ENCODE data around the gene PCNP.
A peak's percentile ranks its signal among the peaks of the same experiment; 100 is the strongest.
"Not testable (repeated sequence)": the region's sequence is repeated elsewhere in the genome, so short reads cannot be mapped to it uniquely, and the experiment has no call there.

Gene PCNP

DNA sequence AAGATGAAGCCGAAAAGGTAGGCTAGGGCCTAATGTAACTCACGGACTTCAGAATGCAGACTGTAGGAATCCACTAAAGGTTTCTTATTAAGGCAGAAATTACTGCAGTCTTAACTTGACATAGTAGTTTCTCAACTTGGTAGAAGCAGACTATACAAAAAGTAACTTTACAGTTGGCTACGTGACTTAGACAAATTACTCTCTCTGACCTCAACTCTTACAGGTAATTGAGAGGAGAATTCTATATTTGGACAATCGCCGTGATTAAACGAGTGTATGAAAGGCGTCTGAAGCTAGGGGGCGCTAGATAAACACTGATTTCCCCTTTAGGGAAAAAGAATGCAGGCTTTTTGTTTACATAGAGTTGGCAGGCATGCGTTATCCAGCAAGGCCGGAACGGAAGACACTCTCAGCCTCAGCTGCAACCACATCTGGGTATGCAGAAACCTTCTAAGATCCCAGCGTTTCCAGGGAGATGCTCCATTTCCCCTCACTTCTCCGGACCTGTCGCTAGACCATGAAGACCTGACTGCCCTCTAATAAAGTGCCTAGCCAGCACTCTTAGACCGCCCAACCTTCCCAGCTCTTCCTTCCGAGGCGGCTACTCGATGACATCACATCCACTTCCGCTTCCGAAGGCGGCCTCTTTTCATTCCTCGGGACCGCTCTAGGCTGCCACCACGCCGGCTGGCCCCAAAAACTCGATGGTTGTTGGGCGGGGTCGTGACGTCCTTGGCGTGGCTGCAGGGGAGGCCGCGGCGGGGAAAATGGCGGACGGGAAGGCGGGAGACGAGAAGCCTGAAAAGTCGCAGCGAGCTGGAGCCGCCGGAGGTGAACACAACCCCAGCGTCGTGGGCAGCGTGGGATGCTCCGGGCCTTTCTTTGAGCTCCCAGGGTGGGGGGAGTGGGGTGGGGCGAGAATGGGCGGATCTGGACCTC lies at the start of gene PCNP:
PCNP (plus strand) TSS at position 732 of the 939 bp plus-strand sequence; CDS start at position 768, 36 bp downstream.
- peak; percentile 95 for DNase-seq

DNA sequence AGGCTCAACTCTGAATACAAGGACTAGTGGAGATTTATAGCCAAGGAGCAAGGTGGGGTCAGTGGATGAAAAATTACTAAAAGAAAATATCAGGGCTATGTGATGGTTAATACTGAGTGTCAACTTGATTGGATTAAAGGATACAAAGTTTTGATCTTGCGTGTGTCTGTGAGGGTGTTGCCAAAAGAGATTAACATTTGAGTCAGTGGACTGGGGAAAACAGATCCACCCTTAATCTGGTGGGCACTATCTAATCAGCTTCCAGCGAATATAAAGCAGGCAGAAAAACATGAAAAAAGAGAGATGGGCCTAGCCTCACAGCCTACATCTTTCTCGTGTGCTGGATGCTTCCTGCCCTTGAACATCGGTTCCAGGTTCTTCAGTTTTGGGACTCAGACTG lies 46.5 kb upstream of the PCNP start:
- DNase-seq: no peak

DNA sequence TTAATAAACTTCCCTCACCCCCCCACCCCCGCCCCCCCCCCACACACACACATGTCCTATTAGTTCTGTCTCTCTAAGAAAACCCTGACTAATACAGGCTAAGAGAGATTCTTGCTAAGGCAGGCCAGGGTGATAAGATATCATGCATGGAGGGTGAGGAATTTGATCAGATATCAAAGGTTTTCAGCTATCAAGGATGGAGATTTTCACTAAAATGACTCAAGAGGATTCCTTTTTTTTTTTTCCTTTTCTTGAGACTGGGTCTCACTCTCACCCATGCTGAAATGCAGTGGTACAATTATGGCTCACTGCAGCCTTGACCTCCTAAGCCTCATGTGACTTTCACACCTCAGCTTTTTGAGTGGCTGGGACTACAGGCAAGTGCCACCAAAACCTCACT lies 46.1 kb upstream of the PCNP start:
- no peak for DNase-seq

DNA sequence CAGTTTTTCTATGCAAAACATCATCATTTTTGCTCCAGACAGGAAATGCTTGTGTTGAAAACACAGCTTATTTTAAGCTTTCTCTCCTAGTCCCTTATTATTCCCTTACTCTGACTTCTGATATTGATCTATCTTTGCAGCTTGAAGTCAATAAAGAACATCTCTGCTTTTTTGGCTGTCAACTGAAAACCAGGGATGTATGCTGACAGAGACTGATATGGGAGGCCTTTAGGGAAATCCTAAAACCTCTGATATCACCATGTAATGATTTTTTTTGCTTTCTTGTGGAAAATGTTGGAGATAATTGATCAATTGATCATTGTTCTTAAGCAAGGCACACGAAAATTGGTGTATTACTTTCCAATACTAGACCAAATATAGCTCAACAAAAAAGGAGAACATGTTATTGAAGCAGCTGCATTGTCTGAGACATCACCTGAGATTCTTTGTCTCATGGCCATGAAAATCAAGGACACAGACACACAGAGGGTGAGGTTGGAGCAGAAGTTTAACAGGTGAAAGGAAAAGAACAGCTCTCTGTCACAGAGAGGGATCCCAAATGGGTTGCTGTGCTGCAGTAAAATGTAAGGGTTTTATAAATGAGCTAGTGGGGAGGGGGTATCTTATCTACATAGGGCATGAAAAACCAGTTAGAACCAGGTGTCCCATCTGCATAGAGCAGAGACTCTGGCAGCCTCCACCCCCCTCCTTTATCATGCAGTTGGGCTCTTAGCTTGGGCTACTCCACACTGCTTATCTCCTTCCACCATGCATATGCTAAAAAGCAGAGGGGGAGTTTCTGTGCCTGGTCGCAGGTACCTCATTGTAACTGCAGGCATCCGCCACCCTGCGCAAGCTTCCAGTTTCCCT lies 43.9 kb upstream of the PCNP start:
- no peak for DNase-seq

GRCh38 chr3:101530686-101531047 lies 43.3 kb upstream of the PCNP start:
- no peak for DNase-seq

- no peak for DNase-seq
Observed at GRCh38 chr3:101531473-101532086, 42.4 kb upstream of the PCNP start.

DNA sequence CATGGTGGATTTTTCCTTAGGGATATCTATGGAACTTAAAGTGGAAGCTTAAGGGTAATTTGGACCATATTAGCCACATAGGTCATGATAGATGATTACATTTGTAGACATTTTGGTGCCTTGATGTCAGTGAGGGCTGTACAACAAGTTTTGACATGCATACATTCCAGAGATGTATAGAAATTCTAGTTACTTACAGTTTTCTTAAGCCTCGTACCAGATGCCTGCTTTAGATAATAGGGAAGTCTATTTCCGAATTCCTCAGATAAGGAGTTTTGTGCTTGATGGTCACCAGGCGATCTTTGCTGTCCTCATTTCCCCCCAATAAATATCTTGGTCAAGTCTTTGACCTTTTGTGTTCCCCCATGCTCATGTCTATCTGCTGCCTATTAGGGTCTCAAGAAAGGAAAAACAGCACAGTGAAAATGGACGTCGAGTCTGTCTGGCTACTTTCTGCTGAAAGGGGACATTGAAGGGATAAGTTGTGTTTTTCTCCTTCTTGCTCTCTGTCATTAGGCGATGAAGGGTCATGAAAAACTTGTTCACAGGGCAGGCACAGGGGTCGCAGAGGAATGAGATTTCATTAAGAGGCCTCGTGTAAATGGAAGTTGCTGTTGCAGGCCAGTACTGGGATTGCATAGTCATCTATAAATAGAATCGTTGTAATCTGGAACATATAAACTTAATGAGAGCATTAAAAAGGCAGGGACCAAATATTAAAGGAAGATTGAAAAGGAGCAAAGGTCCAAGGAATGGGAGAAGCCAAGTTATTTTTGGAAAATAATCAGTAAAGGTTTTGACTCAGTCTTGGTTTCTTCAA lies 41.0 kb upstream of the PCNP start:
- DNase-seq: no peak

- DNase-seq: no peak
Observed at GRCh38 chr3:101533603-101533968, 40.4 kb upstream of the PCNP start.

DNA sequence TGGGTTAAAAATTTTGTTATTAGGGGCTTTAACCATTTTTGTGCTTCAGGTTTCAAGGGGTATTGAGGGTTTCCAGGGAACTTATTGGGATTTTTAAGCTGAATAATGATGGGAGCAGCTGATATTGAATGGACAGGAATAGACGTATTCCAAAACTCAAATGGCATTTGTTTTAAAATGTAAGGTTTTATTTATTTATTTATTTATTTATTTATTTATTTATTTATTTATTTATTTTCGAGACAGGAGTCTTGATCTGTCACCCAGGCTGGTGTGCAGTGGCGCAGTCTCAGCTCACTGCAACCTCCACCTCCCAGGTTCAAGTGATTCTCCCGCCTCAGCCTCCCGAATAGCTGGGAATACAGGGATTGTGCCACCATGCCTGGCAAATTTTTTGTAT lies 38.8 kb upstream of the PCNP start:
- DNase-seq: no peak

- no peak for DNase-seq
Observed at GRCh38 chr3:101536266-101536665, 37.7 kb upstream of the PCNP start.

DNA sequence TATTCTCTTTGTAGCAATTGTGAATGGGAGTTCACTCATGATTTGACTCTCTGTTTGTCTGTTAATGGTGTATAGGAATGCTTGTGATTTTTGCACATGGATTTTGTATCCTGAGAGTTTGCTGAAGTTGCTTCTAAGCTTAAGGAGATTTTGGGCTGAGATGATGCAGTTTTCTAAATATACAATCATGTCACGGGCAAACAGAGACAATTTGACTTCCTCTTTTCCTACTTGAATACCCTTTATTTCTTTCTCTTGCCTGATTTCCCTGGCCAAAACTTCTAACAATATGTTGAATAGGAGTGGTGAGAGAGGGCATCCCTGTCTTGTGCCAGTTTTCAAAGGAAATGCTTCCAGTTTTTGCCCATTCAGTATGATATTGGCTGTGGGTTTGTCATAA lies 37.0 kb upstream of the PCNP start:
- DNase-seq: not testable (repeated sequence)

- DNase-seq: no peak
Observed at GRCh38 chr3:101542957-101543356, 31.0 kb upstream of the PCNP start.

DNA sequence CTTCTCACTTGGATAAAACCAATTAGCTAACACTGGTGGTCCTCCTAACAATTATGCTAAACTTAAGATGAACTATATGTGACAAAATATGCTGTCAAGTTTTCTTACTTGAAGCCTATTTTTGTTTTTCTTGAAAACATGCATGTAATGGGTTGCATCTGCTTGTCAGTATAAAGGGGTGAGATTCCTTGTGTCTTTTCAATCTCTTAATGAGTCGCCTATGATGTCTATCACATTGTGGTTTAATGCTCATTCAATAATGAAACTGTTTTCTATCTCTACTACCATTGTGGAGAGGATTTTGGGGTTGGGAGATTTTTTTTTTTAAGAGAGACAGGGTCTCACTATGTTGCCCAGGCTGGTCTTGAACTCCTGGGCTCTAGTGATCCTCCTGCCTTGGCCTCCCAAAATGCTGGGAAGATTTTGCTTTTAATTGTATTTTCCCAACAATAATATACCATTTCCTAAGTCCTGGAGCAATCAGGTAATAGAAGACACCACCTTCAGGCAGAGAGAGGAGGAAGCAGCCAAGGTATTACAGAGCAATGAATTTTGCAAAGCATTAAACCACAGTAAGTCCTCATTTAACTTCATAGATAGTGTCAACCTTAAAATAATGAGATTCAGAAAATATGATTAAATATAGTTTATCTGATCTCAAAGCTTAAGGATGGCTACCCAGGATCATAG lies 29.7 kb upstream of the PCNP start:
- DNase-seq: no peak

GRCh38 chr3:101548527-101549105 lies 25.4 kb upstream of the PCNP start:
- no peak for DNase-seq

GRCh38 chr3:101549473-101549872 lies 24.5 kb upstream of the PCNP start:
- DNase-seq: no peak

GRCh38 chr3:101551359-101552081 lies 22.5 kb upstream of the PCNP start:
- DNase-seq: not testable (repeated sequence)

- not testable (repeated sequence) for DNase-seq
Observed at GRCh38 chr3:101553381-101553780, 20.6 kb upstream of the PCNP start.

DNA sequence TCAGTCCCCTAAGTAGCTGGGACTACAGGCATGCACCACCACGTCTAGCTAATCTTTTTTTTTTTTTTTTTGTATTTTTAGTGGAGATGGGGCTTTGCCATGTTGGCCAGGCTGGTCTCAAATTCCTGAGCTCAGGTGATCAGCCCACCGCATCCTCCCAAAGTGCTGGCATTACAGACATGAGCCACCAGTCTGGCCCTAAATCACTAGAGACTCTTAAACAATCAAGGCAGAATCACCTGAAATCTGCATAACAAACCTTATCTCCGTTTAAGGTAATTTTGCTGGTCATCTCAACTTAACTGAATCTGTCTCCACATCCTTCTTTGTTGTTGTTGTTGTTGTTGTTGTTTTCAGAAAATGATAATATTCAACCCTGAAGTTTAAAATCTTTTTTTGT lies 17.9 kb upstream of the PCNP start:
- no peak for DNase-seq

GRCh38 chr3:101561630-101562328 lies 12.2 kb upstream of the PCNP start, which contains the start of gene TRMT10C:
Gene TRMT10C (plus strand): TSS chr3:101561868. CDS start chr3:101564782, 2,914 bp downstream.
- peak; percentile 83 for DNase-seq

All from NCI-H2227 treated with DMSO at 0.1 percent for 48 hours (cell line).